B cell (primary cell): Measurements from ENCODE around the gene TMEM97. TPM values are rescaled to one million over a fixed set of nuclear protein-coding genes. Genes with fewer than 3 reads are reported as not detected.

Experiments
- ATAC-seq: fragments of 200-7000 bp; cut with Tn5 transposase; one replicate; pipeline ENCODE4 v1.10.0; 2021; ENCODE audit warnings: low read depth, mild to moderate bottlenecking, moderate number of reproducible peaks, moderate library complexity
- CTCF ChIA-PET: fragments of 350-600 bp; sonication (Branson Sonifier 250); formaldehyde crosslinking; loops from one replicate; lab custom pipeline; 2021; ENCODE audit warnings: antibody characterized with exemption, inconsistent platforms; lab: Charles Lee
- POLR2A ChIA-PET: fragments of 350-600 bp; sonication (Branson Sonifier 250); formaldehyde crosslinking; loops from one replicate; lab custom pipeline; 2021; ENCODE audit warnings: antibody characterized with exemption; lab: Charles Lee
- DNase-seq: peaks from one replicate; pipeline ENCODE4 v3.0.0; 2013
- H2AFZ ChIP-seq: 2 replicates; pipeline ENCODE4 v1.6.1; 2012; ENCODE audit warnings: mild to moderate bottlenecking, low read depth, low read length; ENCODE audit not compliant: insufficient read depth, poor library complexity, severe bottlenecking
- H3K27ac ChIP-seq, 2 donors: 1 replicate in 1 of 2; 2 replicates in 1 of 2; pipeline ENCODE4 v1.5.1; 2012 to 2013; ENCODE audit warnings: low read length in 2 of 2, mild to moderate bottlenecking in 2 of 2, moderate library complexity in 1 of 2
- H3K27me3 ChIP-seq, 4 experiments: fragments of 200-600 bp in 1 of 4; sonication (generic) in 1 of 4; replicated peaks in 1 of 4; 1 replicate in 2 of 4; 2 replicates in 2 of 4; pipeline versions ENCODE4 v1.6.1 to v1.7.0; 2013 to 2016; ENCODE audit warnings: low read length in 3 of 4, mild to moderate bottlenecking in 2 of 4, mixed read lengths in 1 of 4, moderate library complexity in 1 of 4; ENCODE audit not compliant: insufficient read depth in 4 of 4, control insufficient read depth in 3 of 4; ENCODE audit errors: control extremely low read depth in 1 of 4
- H3K36me3 ChIP-seq, 2 experiments: replicated peaks in 1 of 2; 1 replicate in 1 of 2; 2 replicates in 1 of 2; pipeline versions ENCODE4 v1.6.1 to v1.7.1; 2013; ENCODE audit warnings: low read length in 1 of 2; ENCODE audit not compliant: insufficient read depth in 2 of 2, control insufficient read depth in 1 of 2; ENCODE audit errors: control extremely low read depth in 1 of 2, extremely low read depth in 1 of 2
- H3K4me1 ChIP-seq, 2 donors: fragments of 200-600 bp in 1 of 2; sonication (generic) in 1 of 2; 1 replicate in 1 of 2; 2 replicates in 1 of 2; pipeline versions ENCODE4 v1.5.1 to v1.6.1; 2013 to 2017; ENCODE audit warnings: low read length in 2 of 2; ENCODE audit not compliant: control insufficient read depth in 2 of 2, insufficient read depth in 2 of 2
- H3K4me2 ChIP-seq: replicated peaks from 2 replicates; pipeline ENCODE3; 2012; ENCODE audit warnings: mild to moderate bottlenecking, low read depth, low read length; ENCODE audit not compliant: poor library complexity, severe bottlenecking
- H3K4me3 ChIP-seq, 5 experiments: fragments of 200-600 bp in 1 of 5; sonication (generic) in 1 of 5; 1 replicate in 3 of 5; 2 replicates in 2 of 5; pipeline versions ENCODE4 v1.5.1 to v1.7.0; 2011 to 2016; ENCODE audit warnings: low read length in 4 of 5, mild to moderate bottlenecking in 4 of 5, low read depth in 2 of 5, control low read depth in 1 of 5, moderate library complexity in 1 of 5; ENCODE audit not compliant: insufficient read depth in 1 of 5; ENCODE audit errors: control extremely low read depth in 1 of 5, extremely low read depth in 1 of 5
- H3K79me2 ChIP-seq: fragments of 200-600 bp; sonication (generic); one replicate; pipeline ENCODE4 v1.6.0; 2016; ENCODE audit warnings: low read length; ENCODE audit not compliant: control insufficient read depth, insufficient read depth
- H3K9ac ChIP-seq: fragments of 200-600 bp; sonication (generic); 2 replicates; pipeline ENCODE4 v1.6.1; 2017; ENCODE audit warnings: mild to moderate bottlenecking, low read length, moderate library complexity
- H3K9me3 ChIP-seq, 3 donors: one replicate each; pipeline versions ENCODE4 v1.6.1 to v1.7.1; 2013; ENCODE audit warnings: low read length in 2 of 3; ENCODE audit not compliant: control insufficient read depth in 2 of 3, insufficient read depth in 1 of 3; ENCODE audit errors: control extremely low read depth in 1 of 3
- H4K20me1 ChIP-seq: 2 replicates; pipeline ENCODE4 v1.6.0; 2012; ENCODE audit warnings: mild to moderate bottlenecking, low read length; ENCODE audit not compliant: insufficient read depth, control insufficient read depth, poor library complexity, severe bottlenecking
- H3K27ac Mint-ChIP-seq: one replicate; pipeline ENCODE4 v1.8.0; 2021; ENCODE audit warnings: mixed read lengths
- H3K27me3 Mint-ChIP-seq: one replicate; pipeline ENCODE4 v1.8.0; 2021; ENCODE audit warnings: mixed read lengths
- H3K4me1 Mint-ChIP-seq: one replicate; pipeline ENCODE4 v1.8.0; 2021; ENCODE audit warnings: mixed read lengths
- H3K4me3 Mint-ChIP-seq: one replicate; pipeline ENCODE4 v1.8.0; 2021; ENCODE audit warnings: mixed read lengths
- H3K9me3 Mint-ChIP-seq: one replicate; pipeline ENCODE4 v1.8.0; 2022; ENCODE audit warnings: mixed read lengths; ENCODE audit not compliant: insufficient read depth
- CTCF ChIP-seq: fragments of 200-600 bp; IDR thresholded peaks from one replicate; pipeline ENCODE4 v1.8.0; 2022; ENCODE audit warnings: antibody characterized with exemption, mild to moderate bottlenecking
- EZH2 ChIP-seq: IDR thresholded peaks from 2 replicates; pipeline ENCODE4 v1.6.1; 2012; ENCODE audit warnings: borderline replicate concordance, low read depth, mild to moderate bottlenecking, moderate library complexity, low read length; ENCODE audit not compliant: insufficient read depth, poor library complexity, severe bottlenecking
- WGBS: methylation state at CpG from one replicate; pipeline ENCODE4 v1.1.5; 2013; ENCODE audit warnings: missing lambda C conversion rate; ENCODE audit not compliant: insufficient coverage; 5-methylcytosine and 5-hydroxymethylcytosine counted together
- intact Hi-C: fragments of 100-400 bp; cut with micrococcal nuclease; formaldehyde crosslinking; loops from one replicate; pipeline ENCODE4 v1.10.0; 2022
- polyA plus RNA-seq: library from polyadenylated mRNA; depleted of rRNA; stranded (reverse); fragments of >200 nt; gene quantifications from 2 replicates; pipeline ENCODE4 v1.2.3, GENCODE V29; 2012
- total RNA-seq, 2 donors: library from RNA; stranded (reverse); fragments of 120-200 nt in 1 of 2; gene quantifications; 1 replicate in 1 of 2; 2 replicates in 1 of 2; pipeline versions ENCODE4 v1.2.3 to v1.2.4, GENCODE V29; 2013 to 2022

Gene TMEM97
- total and polyA plus RNA-seq, 2 donors (not counting 1 experiment from before 2014, with no cell fraction given) = 1.6 to 6.4 TPM

- POLR2A ChIA-PET = no interaction called here
- Histone ChIP-seq H2AFZ (no peak overlapping the region), H3K36me3 (no peaks in the 10 kb centered on the region), H3K4me3 (no peak overlapping the region), H3K9me3 (peaks cover 0 to 12% (median 0%) of the 10 kb centered on the region in 3 donors), H3K9ac (no peak overlapping the region), H3K79me2 (no peaks in the 10 kb centered on the region), H4K20me1 (no peaks in the 10 kb centered on the region), H3K4me1 (peaks cover 17 to 25% of the 10 kb centered on the region in 2 donors), H3K4me2 (no peak overlapping the region), H3K27ac (no peak overlapping the region), H3K27me3 (peaks cover 0 to 59% (median 37%) of the 10 kb centered on the region in 4 experiments)
- no peaks in the 10 kb centered on the region for H3K9me3 Mint-ChIP-seq
- no peak for TF ChIP-seq EZH2
- TF ChIP-seq CTCF = no peak
- H3K4me3 Mint-ChIP-seq = no peak overlapping the region
- no peak for DNase-seq
- 88% methylated on average over 4 of the region's 9 CpGs for WGBS
- peaks cover 61% of the 10 kb centered on the region for H3K27me3 Mint-ChIP-seq
- H3K4me1 Mint-ChIP-seq = peaks cover 13% of the 10 kb centered on the region
- intact Hi-C loops = no loop called here
- CTCF ChIA-PET = no interaction called here
- H3K27ac Mint-ChIP-seq = no peak overlapping the region
- no peak for ATAC-seq
Observed at GRCh38 chr17:28274591-28275265, 44.3 kb upstream of the TMEM97 start.

GRCh38 chr17:28276011-28276410 is 43.0 kb upstream of the TMEM97 start:
- H3K4me1 Mint-ChIP-seq = peaks cover 13% of the 10 kb centered on the region
- no peaks in the 10 kb centered on the region for H3K9me3 Mint-ChIP-seq
- H3K4me1 ChIP-seq = peaks cover 17 to 25% of the 10 kb centered on the region in 2 donors
- H3K4me3 Mint-ChIP-seq = no peak overlapping the region
- TF ChIP-seq CTCF = no peak
- no peak for TF ChIP-seq EZH2
- no peak overlapping the region for H3K27ac Mint-ChIP-seq
- WGBS = 96% methylated on average over 6 of the region's 6 CpGs
- no peak overlapping the region for H3K27ac ChIP-seq
- H3K27me3 ChIP-seq = peaks cover 0 to 58% (median 37%) of the 10 kb centered on the region in 4 experiments
- H3K4me2 ChIP-seq = no peak overlapping the region
- CTCF ChIA-PET = no interaction called here
- ATAC-seq (no peak), DNase-seq (no peak)
- POLR2A ChIA-PET = no interaction called here
- intact Hi-C loops = no loop called here
- no peak overlapping the region for H3K9ac ChIP-seq
- H3K79me2 ChIP-seq = no peaks in the 10 kb centered on the region
- H3K4me3 ChIP-seq = no peak overlapping the region
- no peaks in the 10 kb centered on the region for H4K20me1 ChIP-seq
- H3K36me3 ChIP-seq = no peaks in the 10 kb centered on the region
- H2AFZ ChIP-seq = no peak overlapping the region
- H3K27me3 Mint-ChIP-seq = peaks cover 48% of the 10 kb centered on the region
- peaks cover 0 to 13% (median 0%) of the 10 kb centered on the region in 3 donors for H3K9me3 ChIP-seq
